Panc1 (cell line): ENCODE data around the gene CHODL. TPM values are rescaled to one million over a fixed set of nuclear protein-coding genes. Genes with fewer than 3 reads are reported as not detected.

ENCODE experiments used
- ATAC-seq: fragments of 200-7000 bp; cut with Tn5 transposase; 2 replicates; pipeline ENCODE4 v1.9.1; 2020; ENCODE audit warnings: mild to moderate bottlenecking, moderate library complexity
- Bru-seq: library from RNA; stranded (reverse); fragments of 400-500 nt; gene quantifications from one replicate; lab custom pipeline; 2021; lab: Mats Ljungman, UMichigan
- BruChase-seq, 2 experiments: library from RNA; stranded (reverse); fragments of 400-500 nt; gene quantifications; one replicate each; lab custom pipeline; 2021; lab: Mats Ljungman, UMichigan
- BruUV-seq: library from RNA; stranded (reverse); fragments of 400-500 nt; replicated peaks from 2 replicates; lab custom pipeline; 2021; lab: Mats Ljungman, UMichigan
- CTCF ChIA-PET: fragments of 300-600 bp; sonication (Branson Sonifier 250); formaldehyde crosslinking; loops from one replicate; lab custom pipeline; 2022; ENCODE audit warnings: antibody characterized with exemption; lab: Charles Lee
- POLR2A ChIA-PET: fragments of 300-600 bp; sonication (Branson Sonifier 250); formaldehyde crosslinking; loops from one replicate; lab custom pipeline; 2022; ENCODE audit warnings: antibody characterized with exemption; lab: Charles Lee
- DNase-seq: peaks from one replicate; pipeline ENCODE4 v3.0.0-alpha.2; 2010; ENCODE audit warnings: low read depth, low spot score
- H3K27ac ChIP-seq: 2 replicates; pipeline ENCODE4 v1.5.1; 2011; ENCODE audit warnings: mild to moderate bottlenecking, low read length, inconsistent platforms
- H3K27me3 ChIP-seq: fragments of 200-500 bp; sonication (Bioruptor generic); 2 replicates; pipeline ENCODE4 v1.6.0; 2014; ENCODE audit warnings: low read length, inconsistent platforms; ENCODE audit not compliant: control insufficient read depth, insufficient read depth
- H3K36me3 ChIP-seq: fragments of 200-500 bp; sonication (Bioruptor generic); 2 replicates; pipeline ENCODE4 v1.5.1; 2014; ENCODE audit warnings: inconsistent platforms, mild to moderate bottlenecking, low read length, moderate library complexity; ENCODE audit not compliant: control insufficient read depth, insufficient read depth
- H3K4me1 ChIP-seq: 2 replicates; pipeline ENCODE4 v1.5.1; 2011; ENCODE audit warnings: inconsistent platforms, mild to moderate bottlenecking, low read length, moderate library complexity; ENCODE audit not compliant: control insufficient read depth, insufficient read depth
- H3K4me3 ChIP-seq, 2 experiments: 2 replicates each; pipeline ENCODE4 v1.5.1; 2011 to 2012; ENCODE audit warnings: low read depth in 2 of 2, low read length in 2 of 2, mild to moderate bottlenecking in 2 of 2, inconsistent platforms in 1 of 2, moderate library complexity in 1 of 2
- H3K9me3 ChIP-seq: fragments of 200-500 bp; sonication (Bioruptor generic); 2 replicates; pipeline ENCODE4 v1.5.1; 2014; ENCODE audit warnings: low read depth, mild to moderate bottlenecking, inconsistent platforms, low read length, moderate library complexity; ENCODE audit not compliant: control insufficient read depth, insufficient read depth
- CTCF ChIP-seq: fragments of 450-650 bp; IDR thresholded peaks from 2 replicates; pipeline ENCODE4 v1.5.1; 2017; ENCODE audit warnings: mild to moderate bottlenecking
- POLR2AphosphoS5 ChIP-seq: IDR thresholded peaks from 2 replicates; pipeline ENCODE4 v1.6.1; 2012; ENCODE audit warnings: mild to moderate bottlenecking, low read depth, low read length, moderate library complexity
- REST ChIP-seq, 2 experiments: IDR thresholded peaks; 2 replicates each; pipeline ENCODE4 v1.6.1; 2011 to 2012; ENCODE audit warnings: low read depth in 2 of 2, control low read depth in 1 of 2, low read length in 1 of 2, mild to moderate bottlenecking in 1 of 2, moderate library complexity in 1 of 2; ENCODE audit not compliant: insufficient read depth in 1 of 2
- SIN3A ChIP-seq: IDR thresholded peaks from 2 replicates; pipeline ENCODE4 v1.6.1; 2012; ENCODE audit warnings: low read depth, mild to moderate bottlenecking, low read length, moderate library complexity, borderline replicate concordance; ENCODE audit not compliant: insufficient read depth
- TCF7L2 ChIP-seq: IDR thresholded peaks from 2 replicates; pipeline ENCODE4 v1.6.1; 2011; ENCODE audit warnings: mild to moderate bottlenecking, low read depth, low read length, inconsistent platforms
- in situ Hi-C: cut with HindIII; loops from 2 replicates; pipeline ENCODE4 v1.10.0; 2016; ENCODE audit warnings: low sequenced_read_pairs, low pct_unique_long_range_greater_than_20kb
- intact Hi-C: fragments of 100-400 bp; cut with micrococcal nuclease; formaldehyde crosslinking; loops from one replicate; pipeline ENCODE4 v1.10.0; 2022; ENCODE audit not compliant: unreplicated experiment
- long read RNA-seq: library from polyadenylated mRNA; unstranded; transcript quantifications from one replicate; pipeline ENCODE4 v2.0.0, GENCODE V29; 2021; ENCODE audit not compliant: unreplicated experiment
- polyA plus RNA-seq: library from polyadenylated mRNA; unstranded; fragments of >200 nt; gene quantifications from one replicate; pipeline ENCODE4 v1.2.1, GENCODE V29; 2012; ENCODE audit warnings: missing spikeins; ENCODE audit not compliant: insufficient read length
- total RNA-seq: library from RNA; stranded (reverse); gene quantifications from one replicate; pipeline ENCODE4 v1.2.1, GENCODE V29; 2021; ENCODE audit not compliant: unreplicated experiment

CHODL gene
- total RNA-seq (0.10 TPM), Bru-seq, nascent RNA (percentile 17 among the genes with signal in this experiment), BruChase-seq, experiment 1, labeled RNA remaining after a 2-hour chase (percentile 19 among the genes with signal in this experiment), BruChase-seq, experiment 2, labeled RNA remaining after a 6-hour chase (percentile 19 among the genes with signal in this experiment)
- 0.11 TPM for polyA plus RNA-seq
- long read RNA-seq = 0 reads

GRCh38 chr21:18244671-18245463, at the start of gene CHODL:
TSS of gene CHODL (plus strand) at chr21:18244833. CDS start at chr21:18245224, 391 bp downstream.
- BruUV-seq = no TSS peak
- no peak within 1 kb of the TSS for H3K27ac ChIP-seq
- in situ Hi-C loops = no loop called here
- intact Hi-C loops = no loop called here
- no peaks in the 10 kb centered on the region for H3K4me1 ChIP-seq
- ATAC-seq = peak; percentile 56
- TF ChIP-seq SIN3A (no peak), POLR2AphosphoS5 (no peak), REST (IDR thresholded peaks at IDR 0.05; ENCODE audit: insufficient read depth in 1 of 2, low read depth in 2 of 2, low read length in 1 of 2) (no peak), TCF7L2 (no peak), CTCF (no peak)
- no peaks in the 10 kb centered on the region for H3K36me3 ChIP-seq
- H3K4me3 ChIP-seq = peak within 1 kb of the TSS; percentile 24 to 45
- H3K27me3 ChIP-seq = no peaks in the 10 kb centered on the region
- no peaks in the 10 kb centered on the region for H3K9me3 ChIP-seq
- ChIA-PET POLR2A (no interaction called here), CTCF (no interaction called here)
- DNase-seq = no peak

- ATAC-seq (no peak), DNase-seq (no peak)
- BruUV-seq = no TSS peak
- no peaks in the 10 kb centered on the region for H3K36me3 ChIP-seq
- intact Hi-C loops = no loop called here
- CTCF ChIA-PET = no interaction called here
- H3K4me1 ChIP-seq = no peaks in the 10 kb centered on the region
- no peak overlapping the region for H3K27ac ChIP-seq
- H3K4me3 ChIP-seq = no peak overlapping the region
- H3K27me3 ChIP-seq = no peaks in the 10 kb centered on the region
- POLR2A ChIA-PET = no interaction called here
- no peak for TF ChIP-seq REST (IDR thresholded peaks at IDR 0.05; ENCODE audit: insufficient read depth in 1 of 2, low read depth in 2 of 2, low read length in 1 of 2)
- no peak for TF ChIP-seq CTCF
- no peak for TF ChIP-seq SIN3A
- TF ChIP-seq TCF7L2 = no peak
- no peaks in the 10 kb centered on the region for H3K9me3 ChIP-seq
- in situ Hi-C loops = no loop called here
These were observed 39.7 kb upstream of the CHODL start for GRCh38 chr21:18204931-18205330.
